ENCODE measurements around the gene OR2AT4. TPM values are rescaled to one million over a fixed set of nuclear protein-coding genes. Genes with fewer than 3 reads are reported as not detected.
A peak's percentile ranks its signal among the peaks of the same experiment; 100 is the strongest.
"Not testable (repeated sequence)": the region's sequence is repeated elsewhere in the genome, so short reads cannot be mapped to it uniquely, and the experiment has no call there.

The OR2AT4 gene
- total and polyA plus RNA-seq, 2 experiments from 2014 or later, result not detected

DNA sequence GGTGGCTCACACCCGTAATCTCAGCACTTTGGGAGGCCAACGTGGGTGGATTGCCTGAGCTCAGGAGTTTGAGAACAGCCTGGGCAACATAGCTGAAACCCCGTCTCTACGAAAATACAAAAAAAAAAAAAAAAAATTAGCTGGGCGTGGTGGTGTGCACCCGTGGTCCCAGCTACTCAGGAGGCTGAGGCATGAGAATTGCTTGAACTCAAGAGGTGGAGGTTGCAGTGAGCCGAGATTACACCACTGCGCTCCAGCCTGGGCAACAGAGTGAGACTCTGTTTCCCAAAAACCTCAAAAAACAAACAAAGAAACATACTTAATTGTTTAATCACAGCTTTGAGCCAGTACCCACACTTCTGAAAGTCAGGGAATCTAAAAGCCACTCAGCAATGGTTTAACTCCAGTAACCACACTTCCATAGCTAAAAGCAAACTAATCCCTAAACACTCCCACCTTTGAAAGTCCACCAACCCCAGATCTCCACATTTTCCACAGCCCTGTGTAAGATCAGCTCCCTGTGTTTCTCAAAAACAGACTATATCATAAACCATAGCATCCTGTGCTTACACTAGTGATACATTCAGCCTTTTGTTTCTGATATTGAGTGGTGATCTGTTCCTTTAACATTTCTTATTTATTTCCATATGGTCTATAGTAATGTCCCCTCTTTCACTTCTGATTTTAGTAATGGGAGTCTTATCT is 4.9 kb upstream of the OR2AT4 start:
- Histone ChIP-seq H3K9me2 (ENCODE audit: insufficient read depth) (no peaks in the 10 kb centered on the region), H3F3A (ENCODE audit: insufficient read depth) (peaks cover 7% of the 10 kb centered on the region; the same call in 1 of the 2 replicates), H2AFZ (no peak overlapping the region), H3K4me1 (ENCODE audit: insufficient read depth) (peaks cover 13% of the 10 kb centered on the region; the same call in 1 of the 2 replicates), H4K20me1 (ENCODE audit: insufficient read depth) (no peaks in the 10 kb centered on the region), H3K79me2 (ENCODE audit: insufficient read depth) (no peaks in the 10 kb centered on the region), H3K4me2 (ENCODE audit: unreplicated experiment) (no peak overlapping the region), H3K9ac (no peak overlapping the region), H3K4me3 (no peak overlapping the region), H3K9me3 (ENCODE audit: low read depth) (no peaks in the 10 kb centered on the region), H3K36me3 (ENCODE audit: low read depth) (no peaks in the 10 kb centered on the region), H3K27ac (no peak overlapping the region), H3K27me3 (replicated peaks; ENCODE audit: insufficient read depth) (peaks cover 43% of the 10 kb centered on the region)
- in situ Hi-C loops (cut with MboI), result no loop called here
- 79 to 86% methylated on average over 8 of the region's 8 CpGs for WGBS, 2 experiments (ENCODE audit: low coverage in 1 of 2, low lambda C conversion rate in 2 of 2, missing lambda C conversion rate in 2 of 2)
- no peak for DNase-seq
- TF ChIP-seq EZH2 (IDR thresholded peaks at IDR 0.05; ENCODE audit: insufficient read depth, poor library complexity, severe bottlenecking) (no peak), EZH2phosphoT487 (IDR thresholded peaks at IDR 0.05; ENCODE audit: insufficient read depth, low read depth) (no peak)

GRCh38 chr11:75100314-75100713 is 3.6 kb upstream of the OR2AT4 start:
- Histone ChIP-seq H3K9me2 (ENCODE audit: insufficient read depth) (no peaks in the 10 kb centered on the region), H3K9me3 (ENCODE audit: low read depth) (no peaks in the 10 kb centered on the region), H3K4me3 (no peak overlapping the region), H3K4me2 (ENCODE audit: unreplicated experiment) (no peak overlapping the region), H3K27ac (no peak overlapping the region), H3F3A (ENCODE audit: insufficient read depth) (no peaks in the 10 kb centered on the region), H3K4me1 (ENCODE audit: insufficient read depth) (peaks cover 13% of the 10 kb centered on the region; the same call in 1 of the 2 replicates), H3K36me3 (ENCODE audit: low read depth) (no peaks in the 10 kb centered on the region), H3K9ac (no peak overlapping the region), H3K79me2 (ENCODE audit: insufficient read depth) (no peaks in the 10 kb centered on the region), H4K20me1 (ENCODE audit: insufficient read depth) (no peaks in the 10 kb centered on the region), H2AFZ (no peak overlapping the region), H3K27me3 (replicated peaks; ENCODE audit: insufficient read depth) (peaks cover 45% of the 10 kb centered on the region)
- in situ Hi-C loops (cut with MboI), result no loop called here
- 0 to 6% methylated on average over 3 of the region's 3 CpGs for WGBS, 2 experiments (ENCODE audit: low coverage in 1 of 2, low lambda C conversion rate in 2 of 2, missing lambda C conversion rate in 2 of 2)
- peak; percentile 63 for DNase-seq
- TF ChIP-seq EZH2 (IDR thresholded peaks at IDR 0.05; ENCODE audit: insufficient read depth, poor library complexity, severe bottlenecking) (no peak), EZH2phosphoT487 (IDR thresholded peaks at IDR 0.05; ENCODE audit: insufficient read depth, low read depth) (no peak)

- Histone ChIP-seq H3K9ac (no peak overlapping the region), H3K36me3 (ENCODE audit: low read depth) (no peaks in the 10 kb centered on the region), H3K9me3 (ENCODE audit: low read depth) (no peaks in the 10 kb centered on the region), H3K27me3 (replicated peaks; ENCODE audit: insufficient read depth) (peaks cover 51% of the 10 kb centered on the region), H3K27ac (no peak overlapping the region), H3K79me2 (ENCODE audit: insufficient read depth) (no peaks in the 10 kb centered on the region), H3K4me3 (no peak overlapping the region), H3K9me2 (ENCODE audit: insufficient read depth) (no peaks in the 10 kb centered on the region), H3K4me1 (ENCODE audit: insufficient read depth) (peaks cover 13% of the 10 kb centered on the region; the same call in 1 of the 2 replicates), H3K4me2 (ENCODE audit: unreplicated experiment) (no peak overlapping the region), H3F3A (ENCODE audit: insufficient read depth) (no peaks in the 10 kb centered on the region), H2AFZ (no peak overlapping the region), H4K20me1 (ENCODE audit: insufficient read depth) (no peaks in the 10 kb centered on the region)
- 100% methylated on average over 1 of the region's 1 CpG for WGBS, 2 experiments (ENCODE audit: low coverage in 1 of 2, low lambda C conversion rate in 2 of 2, missing lambda C conversion rate in 2 of 2)
- TF ChIP-seq EZH2phosphoT487 (IDR thresholded peaks at IDR 0.05; ENCODE audit: insufficient read depth, low read depth) (no peak), EZH2 (IDR thresholded peaks at IDR 0.05; ENCODE audit: insufficient read depth, poor library complexity, severe bottlenecking) (no peak)
- in situ Hi-C loops (cut with MboI), result no loop called here
- DNase-seq, result no peak
These were observed 3.0 kb upstream of the OR2AT4 start for GRCh38 chr11:75099635-75100034.

- H3K36me3 ChIP-seq (ENCODE audit: low read depth); H3K9me2 ChIP-seq (ENCODE audit: insufficient read depth); H3F3A ChIP-seq (ENCODE audit: insufficient read depth); H3K27ac ChIP-seq; H3K9ac ChIP-seq; H3K79me2 ChIP-seq (ENCODE audit: insufficient read depth); in situ Hi-C loops (cut with MboI); H3K4me3 ChIP-seq; DNase-seq; H3K4me2 ChIP-seq (ENCODE audit: unreplicated experiment); H4K20me1 ChIP-seq (ENCODE audit: insufficient read depth); H2AFZ ChIP-seq; H3K9me3 ChIP-seq (ENCODE audit: low read depth): not testable (repeated sequence)
- peaks cover 13% of the 10 kb centered on the region; the same call in 1 of the 2 replicates for H3K4me1 ChIP-seq (ENCODE audit: insufficient read depth)
- WGBS, 2 experiments (ENCODE audit: low coverage in 1 of 2, low lambda C conversion rate in 2 of 2, missing lambda C conversion rate in 2 of 2), result 84 to 89% methylated on average over 22 of the region's 22 CpGs
- peaks cover 53% of the 10 kb centered on the region for H3K27me3 ChIP-seq (replicated peaks; ENCODE audit: insufficient read depth)
These were observed 2.3 kb upstream of the OR2AT4 start for GRCh38 chr11:75098835-75099439.

- 78 to 85% methylated on average over 10 to 21 of the region's 21 CpGs for WGBS, 2 experiments (ENCODE audit: low coverage in 1 of 2, low lambda C conversion rate in 2 of 2, missing lambda C conversion rate in 2 of 2)
- H4K20me1 ChIP-seq (ENCODE audit: insufficient read depth); H3K79me2 ChIP-seq (ENCODE audit: insufficient read depth); H3K9ac ChIP-seq; H3K9me2 ChIP-seq (ENCODE audit: insufficient read depth); H3K4me3 ChIP-seq; H3K4me2 ChIP-seq (ENCODE audit: unreplicated experiment); H3K27ac ChIP-seq; H3K36me3 ChIP-seq (ENCODE audit: low read depth); in situ Hi-C loops (cut with MboI); H3K9me3 ChIP-seq (ENCODE audit: low read depth); H3F3A ChIP-seq (ENCODE audit: insufficient read depth); H2AFZ ChIP-seq; DNase-seq; H3K4me1 ChIP-seq (ENCODE audit: insufficient read depth): not testable (repeated sequence)
- peaks cover 53% of the 10 kb centered on the region for H3K27me3 ChIP-seq (replicated peaks; ENCODE audit: insufficient read depth)
These were observed 1.5 kb upstream of the OR2AT4 start for GRCh38 chr11:75098181-75098580.

Data from GM23248 (cell line).